ENCODE results near the gene TECTB. TPM values are rescaled to one million over a fixed set of nuclear protein-coding genes. Genes with fewer than 3 reads are reported as not detected.

The TECTB gene
- total RNA-seq, 1 experiment from 2014 or later, result not detected

DNA sequence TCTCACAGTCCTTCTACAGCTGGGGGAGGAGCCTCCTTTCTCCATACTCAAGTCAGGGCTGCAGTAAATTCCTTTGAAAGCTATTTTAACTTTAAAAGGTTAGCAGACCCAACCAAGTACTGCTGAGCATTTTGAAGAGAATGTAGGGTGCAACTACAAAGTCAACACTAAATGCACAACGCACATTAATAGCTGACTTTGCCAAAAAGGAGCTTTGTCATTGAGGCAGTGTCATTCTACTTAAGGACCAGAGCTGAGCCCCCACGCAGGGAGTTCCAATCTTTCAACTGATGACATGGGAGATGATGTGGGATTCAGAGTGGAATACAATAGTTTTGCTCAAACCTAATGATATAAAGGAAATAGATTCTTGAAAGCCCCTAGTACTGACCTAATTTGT, 20.3 kb downstream of the TECTB start (continued):
- TF ChIP-seq SOX15 (CRISPR knock-in tag; IDR thresholded peaks at IDR 0.05), result no peak
- TF ChIP-seq EMX1 (CRISPR knock-in tag; IDR thresholded peaks at IDR 0.05), result no peak
- TF ChIP-seq, protein P1, sequence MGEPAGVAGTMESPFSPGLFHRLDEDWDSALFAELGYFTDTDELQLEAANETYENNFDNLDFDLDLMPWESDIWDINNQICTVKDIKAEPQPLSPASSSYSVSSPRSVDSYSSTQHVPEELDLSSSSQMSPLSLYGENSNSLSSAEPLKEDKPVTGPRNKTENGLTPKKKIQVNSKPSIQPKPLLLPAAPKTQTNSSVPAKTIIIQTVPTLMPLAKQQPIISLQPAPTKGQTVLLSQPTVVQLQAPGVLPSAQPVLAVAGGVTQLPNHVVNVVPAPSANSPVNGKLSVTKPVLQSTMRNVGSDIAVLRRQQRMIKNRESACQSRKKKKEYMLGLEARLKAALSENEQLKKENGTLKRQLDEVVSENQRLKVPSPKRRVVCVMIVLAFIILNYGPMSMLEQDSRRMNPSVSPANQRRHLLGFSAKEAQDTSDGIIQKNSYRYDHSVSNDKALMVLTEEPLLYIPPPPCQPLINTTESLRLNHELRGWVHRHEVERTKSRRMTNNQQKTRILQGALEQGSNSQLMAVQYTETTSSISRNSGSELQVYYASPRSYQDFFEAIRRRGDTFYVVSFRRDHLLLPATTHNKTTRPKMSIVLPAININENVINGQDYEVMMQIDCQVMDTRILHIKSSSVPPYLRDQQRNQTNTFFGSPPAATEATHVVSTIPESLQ (CRISPR knock-in tag; IDR thresholded peaks at IDR 0.05), result no peak
- TF ChIP-seq NFATC4 (CRISPR knock-in tag; IDR thresholded peaks at IDR 0.05), result no peak
- TF ChIP-seq, protein P2, sequence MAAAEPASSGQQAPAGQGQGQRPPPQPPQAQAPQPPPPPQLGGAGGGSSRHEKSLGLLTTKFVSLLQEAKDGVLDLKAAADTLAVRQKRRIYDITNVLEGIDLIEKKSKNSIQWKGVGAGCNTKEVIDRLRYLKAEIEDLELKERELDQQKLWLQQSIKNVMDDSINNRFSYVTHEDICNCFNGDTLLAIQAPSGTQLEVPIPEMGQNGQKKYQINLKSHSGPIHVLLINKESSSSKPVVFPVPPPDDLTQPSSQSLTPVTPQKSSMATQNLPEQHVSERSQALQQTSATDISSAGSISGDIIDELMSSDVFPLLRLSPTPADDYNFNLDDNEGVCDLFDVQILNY (CRISPR knock-in tag; IDR thresholded peaks at IDR 0.05), result no peak
- no peak for TF ChIP-seq GRHL2 (CRISPR knock-in tag; IDR thresholded peaks at IDR 0.05; ENCODE audit: insufficient replicate concordance, severe bottlenecking)
- no peak for TF ChIP-seq OVOL2 (CRISPR knock-in tag; IDR thresholded peaks at IDR 0.05; ENCODE audit: borderline replicate concordance)
- TF ChIP-seq IRF2 (CRISPR knock-in tag; IDR thresholded peaks at IDR 0.05; ENCODE audit: borderline replicate concordance, low read depth), result no peak
- no peak for TF ChIP-seq GTF2I (CRISPR knock-in tag; conservative IDR thresholded peaks at IDR 0.05)

DNA sequence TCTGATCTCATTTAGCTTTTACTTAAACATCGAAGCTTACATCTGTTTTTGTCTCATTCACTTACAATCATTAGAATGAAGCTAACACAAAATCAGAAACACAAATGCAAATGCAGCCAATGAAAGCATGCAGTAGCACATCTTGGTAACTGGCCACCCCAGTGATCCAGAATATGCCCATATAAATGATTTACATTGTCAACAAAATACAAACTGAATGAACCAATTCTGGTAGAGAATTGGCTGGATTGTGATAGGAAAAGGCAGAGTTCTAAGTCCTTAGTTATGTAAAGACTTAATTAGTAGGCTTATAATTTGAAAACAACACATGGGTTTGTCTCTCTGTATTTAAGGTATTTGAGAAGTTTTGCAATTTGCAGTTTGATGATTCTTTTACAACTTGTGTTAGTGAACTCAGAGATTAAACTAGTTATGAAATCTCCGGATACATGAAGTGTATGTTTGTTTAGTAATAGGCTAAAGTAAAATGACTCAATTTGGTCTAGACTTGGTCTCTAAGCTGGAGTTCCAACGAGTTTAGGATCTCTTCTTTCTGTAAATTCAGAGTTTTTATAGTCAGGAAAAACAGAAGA, 21.2 kb downstream of the TECTB start:
- H3K27ac Mint-ChIP-seq, result no peak overlapping the region
- POLR2A ChIA-PET, result no interaction called here

DNA sequence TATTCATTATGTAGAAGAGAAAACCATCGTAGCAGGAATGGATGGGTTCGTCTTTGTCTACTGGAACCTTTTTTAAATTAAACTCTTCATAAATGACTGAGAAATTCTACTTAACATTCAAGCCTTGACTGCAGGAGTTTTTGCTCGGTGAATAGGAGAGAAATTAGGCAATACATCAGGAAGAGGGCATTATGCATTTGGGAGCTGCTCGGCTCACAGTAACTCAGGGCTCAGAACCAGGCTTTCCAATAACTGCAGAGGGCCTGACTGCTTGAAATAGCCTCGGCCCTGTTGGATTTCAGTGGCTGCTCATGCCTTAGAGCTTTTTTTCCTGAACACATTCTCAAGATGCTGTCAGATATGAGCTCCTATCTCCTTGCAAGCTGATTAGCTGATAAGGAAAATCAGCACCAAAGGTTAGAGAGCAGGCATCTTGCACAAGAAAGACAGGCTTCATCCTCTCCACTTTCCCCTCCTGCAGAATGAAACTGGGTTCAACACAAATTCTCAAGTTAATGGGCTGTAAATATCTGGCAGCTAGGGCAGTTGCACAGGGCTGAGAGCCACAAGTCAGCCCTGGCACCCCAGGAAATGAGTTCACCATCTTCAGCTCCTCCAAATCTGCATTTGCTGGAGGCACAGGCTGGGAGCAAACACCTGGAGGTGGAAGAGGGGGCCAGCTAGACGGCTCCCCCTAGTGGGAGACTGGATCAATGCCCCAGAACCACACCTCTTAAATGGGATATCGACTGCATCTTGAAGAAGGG, 24.3 kb downstream of the TECTB start:
- CTCF ChIA-PET, result interaction anchor here (0.5 to 4.3 kb wide), 53 partner anchors 9 to 1078 kb away, joined by 3 to 46 read pairs (median 4); partner anchors contain the start of genes ACSL5, GPAM, TECTB and VTI1A

More for the DNA sequence above, 21.2 kb downstream of the TECTB start:
- TF ChIP-seq SP1 (CRISPR knock-in tag; conservative IDR thresholded peaks at IDR 0.05) (no peak), FOXK1 (CRISPR knock-in tag; IDR thresholded peaks at IDR 0.05) (no peak), CBFB (CRISPR knock-in tag; IDR thresholded peaks at IDR 0.05; ENCODE audit: low read depth) (no peak), GABPB1 (CRISPR knock-in tag; IDR thresholded peaks at IDR 0.05) (peak; percentile 75), FOXP1 (CRISPR knock-in tag; IDR thresholded peaks at IDR 0.05; ENCODE audit: borderline replicate concordance) (no peak), ELF4 (CRISPR knock-in tag; IDR thresholded peaks at IDR 0.05; ENCODE audit: low read depth) (no peak)
- TF ChIP-seq, protein P3, sequence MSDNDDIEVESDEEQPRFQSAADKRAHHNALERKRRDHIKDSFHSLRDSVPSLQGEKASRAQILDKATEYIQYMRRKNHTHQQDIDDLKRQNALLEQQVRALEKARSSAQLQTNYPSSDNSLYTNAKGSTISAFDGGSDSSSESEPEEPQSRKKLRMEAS (CRISPR knock-in tag; IDR thresholded peaks at IDR 0.05), result no peak
- TF ChIP-seq, protein P4, sequence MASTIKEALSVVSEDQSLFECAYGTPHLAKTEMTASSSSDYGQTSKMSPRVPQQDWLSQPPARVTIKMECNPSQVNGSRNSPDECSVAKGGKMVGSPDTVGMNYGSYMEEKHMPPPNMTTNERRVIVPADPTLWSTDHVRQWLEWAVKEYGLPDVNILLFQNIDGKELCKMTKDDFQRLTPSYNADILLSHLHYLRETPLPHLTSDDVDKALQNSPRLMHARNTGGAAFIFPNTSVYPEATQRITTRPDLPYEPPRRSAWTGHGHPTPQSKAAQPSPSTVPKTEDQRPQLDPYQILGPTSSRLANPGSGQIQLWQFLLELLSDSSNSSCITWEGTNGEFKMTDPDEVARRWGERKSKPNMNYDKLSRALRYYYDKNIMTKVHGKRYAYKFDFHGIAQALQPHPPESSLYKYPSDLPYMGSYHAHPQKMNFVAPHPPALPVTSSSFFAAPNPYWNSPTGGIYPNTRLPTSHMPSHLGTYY (CRISPR knock-in tag; IDR thresholded peaks at IDR 0.05), result no peak
- ATAC-seq, result no peak
- Mint-ChIP-seq H3K9me3 (no peaks in the 10 kb centered on the region), H3K27me3 (ENCODE audit: low read depth) (no peaks in the 10 kb centered on the region; the same call in 1 of the 2 replicates), H3K4me1 (peaks cover 11% of the 10 kb centered on the region), H3K36me3 (no peaks in the 10 kb centered on the region), H3K4me3 (no peak overlapping the region)
- CTCF ChIA-PET, result no interaction called here
- DNase-seq (ENCODE audit: low spot score), result no peak

More for the DNA sequence above, 24.3 kb downstream of the TECTB start:
- peak; percentile 79 for DNase-seq (ENCODE audit: low spot score)
- POLR2A ChIA-PET, result interaction anchor here (0.7 to 1.0 kb wide), 6 partner anchors 10 to 169 kb away, joined by 3 read pairs; partner anchors contain the start of gene GPAM
- TF ChIP-seq, protein P5, sequence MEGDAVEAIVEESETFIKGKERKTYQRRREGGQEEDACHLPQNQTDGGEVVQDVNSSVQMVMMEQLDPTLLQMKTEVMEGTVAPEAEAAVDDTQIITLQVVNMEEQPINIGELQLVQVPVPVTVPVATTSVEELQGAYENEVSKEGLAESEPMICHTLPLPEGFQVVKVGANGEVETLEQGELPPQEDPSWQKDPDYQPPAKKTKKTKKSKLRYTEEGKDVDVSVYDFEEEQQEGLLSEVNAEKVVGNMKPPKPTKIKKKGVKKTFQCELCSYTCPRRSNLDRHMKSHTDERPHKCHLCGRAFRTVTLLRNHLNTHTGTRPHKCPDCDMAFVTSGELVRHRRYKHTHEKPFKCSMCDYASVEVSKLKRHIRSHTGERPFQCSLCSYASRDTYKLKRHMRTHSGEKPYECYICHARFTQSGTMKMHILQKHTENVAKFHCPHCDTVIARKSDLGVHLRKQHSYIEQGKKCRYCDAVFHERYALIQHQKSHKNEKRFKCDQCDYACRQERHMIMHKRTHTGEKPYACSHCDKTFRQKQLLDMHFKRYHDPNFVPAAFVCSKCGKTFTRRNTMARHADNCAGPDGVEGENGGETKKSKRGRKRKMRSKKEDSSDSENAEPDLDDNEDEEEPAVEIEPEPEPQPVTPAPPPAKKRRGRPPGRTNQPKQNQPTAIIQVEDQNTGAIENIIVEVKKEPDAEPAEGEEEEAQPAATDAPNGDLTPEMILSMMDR (IDR thresholded peaks at IDR 0.05), result peak; percentile 88
- TF ChIP-seq GABPB1 (CRISPR knock-in tag; IDR thresholded peaks at IDR 0.05), result 0 out of 2 replicates have a peak, but pooled peaks have one; percentile 22
- TF ChIP-seq ESRRA (CRISPR knock-in tag; IDR thresholded peaks at IDR 0.05; ENCODE audit: borderline replicate concordance), result no peak
- TF ChIP-seq, protein P3 (CRISPR knock-in tag; IDR thresholded peaks at IDR 0.05), result 0 out of 2 replicates have a peak, but pooled peaks have one; percentile 46
- Mint-ChIP-seq H3K36me3 (no peaks in the 10 kb centered on the region), H3K27me3 (ENCODE audit: low read depth) (no peaks in the 10 kb centered on the region; the same call in 1 of the 2 replicates), H3K27ac (no peak overlapping the region), H3K9me3 (no peaks in the 10 kb centered on the region), H3K4me1 (peaks cover 11% of the 10 kb centered on the region), H3K4me3 (no peak overlapping the region)
- ATAC-seq, result peak; percentile 98
